Fibroblast of mammary gland (primary cell): ENCODE data around the gene GNG2.
A peak's percentile ranks its signal among the peaks of the same experiment; 100 is the strongest.

Source experiments
- DNase-seq: peaks from one replicate; pipeline ENCODE4 v3.0.0-alpha.2; 2010; ENCODE audit warnings: low read depth
- H3K4me3 ChIP-seq: 2 replicates; pipeline ENCODE4 v1.5.1; 2011; ENCODE audit warnings: low read depth, mild to moderate bottlenecking, low read length, moderate library complexity; ENCODE audit not compliant: control insufficient read depth
- TF ChIP-seq, protein P1 (sequence below): conservative IDR thresholded peaks from 2 replicates; pipeline ENCODE4 v1.5.1; 2011; ENCODE audit warnings: low read depth, low read length, inconsistent platforms; ENCODE audit not compliant: control insufficient read depth, insufficient read depth

The GNG2 gene

GRCh38 chr14:51988221-51988620, 127.8 kb downstream of the GNG2 start:
- TF ChIP-seq, protein P1, sequence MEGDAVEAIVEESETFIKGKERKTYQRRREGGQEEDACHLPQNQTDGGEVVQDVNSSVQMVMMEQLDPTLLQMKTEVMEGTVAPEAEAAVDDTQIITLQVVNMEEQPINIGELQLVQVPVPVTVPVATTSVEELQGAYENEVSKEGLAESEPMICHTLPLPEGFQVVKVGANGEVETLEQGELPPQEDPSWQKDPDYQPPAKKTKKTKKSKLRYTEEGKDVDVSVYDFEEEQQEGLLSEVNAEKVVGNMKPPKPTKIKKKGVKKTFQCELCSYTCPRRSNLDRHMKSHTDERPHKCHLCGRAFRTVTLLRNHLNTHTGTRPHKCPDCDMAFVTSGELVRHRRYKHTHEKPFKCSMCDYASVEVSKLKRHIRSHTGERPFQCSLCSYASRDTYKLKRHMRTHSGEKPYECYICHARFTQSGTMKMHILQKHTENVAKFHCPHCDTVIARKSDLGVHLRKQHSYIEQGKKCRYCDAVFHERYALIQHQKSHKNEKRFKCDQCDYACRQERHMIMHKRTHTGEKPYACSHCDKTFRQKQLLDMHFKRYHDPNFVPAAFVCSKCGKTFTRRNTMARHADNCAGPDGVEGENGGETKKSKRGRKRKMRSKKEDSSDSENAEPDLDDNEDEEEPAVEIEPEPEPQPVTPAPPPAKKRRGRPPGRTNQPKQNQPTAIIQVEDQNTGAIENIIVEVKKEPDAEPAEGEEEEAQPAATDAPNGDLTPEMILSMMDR: no peak
- H3K4me3 ChIP-seq: no peak overlapping the region
- DNase-seq: no peak

GRCh38 chr14:51989293-51990234, 129.2 kb downstream of the GNG2 start, which contains the start of gene RTRAF:
TSS of gene RTRAF (plus strand) at chr14:51989546. CDS start at chr14:51989640, 94 bp downstream.
- H3K4me3 ChIP-seq: peak within 1 kb of the TSS; percentile 84
- TF ChIP-seq, protein P1: no peak
- DNase-seq: peak; percentile 90

GRCh38 chr14:51990488-51990887, 130.1 kb downstream of the GNG2 start:
- TF ChIP-seq, protein P1: no peak
- H3K4me3 ChIP-seq: peak overlapping the region; percentile 84
- DNase-seq: no peak

GRCh38 chr14:51993285-51993920, 133.0 kb downstream of the GNG2 start:
- no peak overlapping the region for H3K4me3 ChIP-seq
- DNase-seq: no peak
- TF ChIP-seq, protein P1: no peak

- TF ChIP-seq, protein P1: peak; percentile 84
- DNase-seq: peak; percentile 78
- no peak overlapping the region for H3K4me3 ChIP-seq
These were observed 135.8 kb downstream of the GNG2 start for GRCh38 chr14:51996148-51996746.

DNA sequence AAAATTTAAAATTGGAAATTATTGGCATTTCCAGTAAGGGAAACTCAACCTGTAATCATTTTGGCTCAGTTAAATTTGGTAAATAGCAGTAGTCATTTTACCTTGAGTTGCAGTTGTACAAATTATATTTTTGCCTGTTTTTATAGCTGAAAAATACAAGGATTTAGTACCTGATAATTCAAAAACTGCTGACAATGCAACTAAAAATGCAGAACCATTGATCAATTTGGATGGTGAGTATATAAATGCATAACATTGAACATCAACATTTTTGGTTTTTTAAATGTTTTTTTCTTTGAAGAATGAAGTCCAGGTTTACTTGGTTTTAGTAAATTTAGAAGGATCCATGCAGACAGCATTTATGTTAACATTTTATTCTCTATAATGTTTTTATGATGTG, 137.9 kb downstream of the GNG2 start:
- no peak for DNase-seq
- no peak overlapping the region for H3K4me3 ChIP-seq
- TF ChIP-seq, protein P1: no peak
